H1 (cell line): ENCODE results near the gene FZD8. TPM values are rescaled to one million over a fixed set of nuclear protein-coding genes. Genes with fewer than 3 reads are reported as not detected.
A peak's percentile ranks its signal among the peaks of the same experiment; 100 is the strongest.

Experiments used
- CTCF ChIA-PET: fragments of 300-600 bp; sonication (Branson Sonifier 250); formaldehyde crosslinking; loops from one replicate; lab custom pipeline; 2021; ENCODE audit not compliant: partially characterized antibody; lab: Charles Lee
- POLR2A ChIA-PET: fragments of 300-600 bp; sonication (Branson Sonifier 250); formaldehyde crosslinking; loops from one replicate; lab custom pipeline; 2021; ENCODE audit warnings: inconsistent platforms; ENCODE audit not compliant: partially characterized antibody; lab: Charles Lee
- DNase-seq, 2 experiments: peaks; one replicate each; pipeline versions ENCODE4 v3.0.0 to v3.0.0-alpha.2; 2010 to 2022; ENCODE audit warnings: low spot score in 2 of 2, low read depth in 1 of 2, mixed read lengths in 1 of 2
- FAIRE-seq: peaks from 2 replicates; lab custom pipeline; 2011; peaks lifted over from hg19 to GRCh38; lab: Jason Lieb, UNC
- H2AFZ ChIP-seq: 2 replicates; pipeline ENCODE4 v1.8.1; 2012; ENCODE audit warnings: low read length, inconsistent platforms
- H2AK5ac ChIP-seq: 2 replicates; pipeline ENCODE4 v1.6.1; 2013; ENCODE audit warnings: low read depth, low read length
- H2BK120ac ChIP-seq: replicated peaks from 2 replicates; pipeline ENCODE3; 2013; ENCODE audit warnings: low read depth, low read length, inconsistent platforms
- H2BK12ac ChIP-seq: 2 replicates; pipeline ENCODE4 v1.6.1; 2013; ENCODE audit warnings: low read depth, low read length
- H2BK15ac ChIP-seq: 2 replicates; pipeline ENCODE4 v1.6.1; 2013; ENCODE audit warnings: low read length
- H2BK20ac ChIP-seq: 2 replicates; pipeline ENCODE4 v1.6.1; 2013; ENCODE audit warnings: low read length
- H2BK5ac ChIP-seq: 2 replicates; pipeline ENCODE4 v1.6.1; 2013; ENCODE audit warnings: low read depth, low read length
- H3K14ac ChIP-seq: 2 replicates; pipeline ENCODE4 v1.6.1; 2013; ENCODE audit warnings: inconsistent platforms; ENCODE audit not compliant: insufficient read length
- H3K18ac ChIP-seq: 2 replicates; pipeline ENCODE4 v1.6.1; 2013; ENCODE audit warnings: low read length; ENCODE audit errors: extremely low read depth
- H3K23ac ChIP-seq: 2 replicates; pipeline ENCODE4 v1.6.1; 2013; ENCODE audit warnings: inconsistent platforms; ENCODE audit not compliant: insufficient read length
- H3K23me2 ChIP-seq: 2 replicates; pipeline ENCODE4 v1.6.1; 2013; ENCODE audit warnings: low read depth, low read length
- H3K27ac ChIP-seq: 2 replicates; pipeline ENCODE4 v1.6.1; 2011; ENCODE audit warnings: low read depth, low read length, inconsistent platforms
- H3K27me3 ChIP-seq, 4 experiments: replicated peaks in 1 of 4; 1 replicate in 1 of 4; 2 replicates in 3 of 4; pipeline versions ENCODE4 v1.6.1 to v1.8.1; 2011 to 2013; ENCODE audit warnings: low read length in 3 of 4, mild to moderate bottlenecking in 3 of 4, inconsistent platforms in 2 of 4, mixed read lengths in 2 of 4, moderate library complexity in 1 of 4; ENCODE audit not compliant: control insufficient read depth in 3 of 4, insufficient read depth in 3 of 4; ENCODE audit errors: extremely low read depth in 1 of 4
- H3K36me3 ChIP-seq, 4 experiments: 2 replicates each; pipeline versions ENCODE4 v1.6.1 to v1.8.1; 2011 to 2013; ENCODE audit warnings: mild to moderate bottlenecking in 4 of 4, low read length in 3 of 4, moderate library complexity in 2 of 4, control low read depth in 1 of 4, inconsistent platforms in 1 of 4; ENCODE audit not compliant: insufficient read depth in 4 of 4, control insufficient read depth in 2 of 4
- H3K4ac ChIP-seq: replicated peaks from 2 replicates; pipeline ENCODE3; 2013; ENCODE audit warnings: low read length, low read depth, mixed read lengths, inconsistent platforms; ENCODE audit not compliant: insufficient read length
- H3K4me1 ChIP-seq, 4 experiments: replicated peaks in 1 of 4; 1 replicate in 1 of 4; 2 replicates in 3 of 4; pipeline versions ENCODE4 v1.6.1 to v1.8.1; 2011 to 2013; ENCODE audit warnings: low read length in 3 of 4, inconsistent platforms in 2 of 4, mixed read lengths in 1 of 4; ENCODE audit not compliant: insufficient read depth in 4 of 4, control insufficient read depth in 3 of 4
- H3K4me2 ChIP-seq, 2 experiments: 2 replicates each; pipeline versions ENCODE4 v1.6.1 to v1.8.1; 2011 to 2013; ENCODE audit warnings: low read depth in 2 of 2, low read length in 2 of 2, control low read depth in 1 of 2, inconsistent platforms in 1 of 2, mild to moderate bottlenecking in 1 of 2; ENCODE audit not compliant: insufficient read depth in 1 of 2
- H3K4me3 ChIP-seq, 4 experiments: fragments of 200-600, 300-600 bp in 1 of 4; sonication (generic), shearing (Covaris generic), sonication (Bioruptor Twin) in 1 of 4; 2 replicates each; pipeline versions ENCODE4 v1.5.1 to v1.8.1; 2011 to 2016; ENCODE audit warnings: low read length in 4 of 4, low read depth in 3 of 4, control low read depth in 2 of 4, inconsistent platforms in 2 of 4, mild to moderate bottlenecking in 2 of 4, mixed read lengths in 1 of 4, moderate library complexity in 1 of 4; ENCODE audit not compliant: insufficient read depth in 2 of 4; ENCODE audit errors: extremely low read depth in 1 of 4
- H3K56ac ChIP-seq: replicated peaks from 2 replicates; pipeline ENCODE3; 2013; ENCODE audit warnings: low read depth, mild to moderate bottlenecking, mixed read lengths, low read length, inconsistent platforms; ENCODE audit not compliant: insufficient read length
- H3K79me1 ChIP-seq: 2 replicates; pipeline ENCODE4 v1.6.1; 2013; ENCODE audit warnings: low read depth, low read length, control low read depth
- H3K79me2 ChIP-seq, 2 experiments: 2 replicates each; pipeline versions ENCODE4 v1.6.1 to v1.8.1; 2012 to 2013; ENCODE audit warnings: low read length in 2 of 2, mild to moderate bottlenecking in 2 of 2, inconsistent platforms in 1 of 2; ENCODE audit not compliant: insufficient read depth in 2 of 2, control insufficient read depth in 1 of 2
- H3K9ac ChIP-seq, 4 experiments: replicated peaks in 1 of 4; 1 replicate in 1 of 4; 2 replicates in 3 of 4; pipeline versions ENCODE4 v1.6.1 to v1.8.1; 2011 to 2013; ENCODE audit warnings: low read depth in 3 of 4, low read length in 3 of 4, control low read depth in 2 of 4, mild to moderate bottlenecking in 2 of 4, moderate library complexity in 2 of 4, inconsistent platforms in 1 of 4; ENCODE audit errors: extremely low read depth in 1 of 4
- H3K9me3 ChIP-seq, 2 experiments: 2 replicates each; pipeline versions ENCODE4 v1.6.1 to v1.8.1; 2012 to 2013; ENCODE audit warnings: mild to moderate bottlenecking in 2 of 2, moderate library complexity in 2 of 2, control low read depth in 1 of 2, inconsistent platforms in 1 of 2, low read depth in 1 of 2, low read length in 1 of 2, mixed read lengths in 1 of 2; ENCODE audit not compliant: insufficient read depth in 2 of 2
- H4K20me1 ChIP-seq, 2 experiments: replicated peaks in 1 of 2; 2 replicates each; pipeline versions ENCODE3 to v1.8.1; 2011 to 2013; ENCODE audit warnings: inconsistent platforms in 2 of 2, low read length in 2 of 2, mild to moderate bottlenecking in 1 of 2; ENCODE audit not compliant: insufficient read depth in 2 of 2, control insufficient read depth in 1 of 2
- H4K5ac ChIP-seq: 2 replicates; pipeline ENCODE4 v1.6.1; 2013; ENCODE audit warnings: low read length, low read depth, mixed read lengths, inconsistent platforms; ENCODE audit not compliant: insufficient read length
- H4K8ac ChIP-seq: 2 replicates; pipeline ENCODE4 v1.8.0; 2013; ENCODE audit warnings: mild to moderate bottlenecking, moderate library complexity, low read length, inconsistent platforms; ENCODE audit not compliant: insufficient read depth; ENCODE audit errors: extremely low read depth
- H4K91ac ChIP-seq: replicated peaks from 2 replicates; pipeline ENCODE3; 2013; ENCODE audit warnings: low read length, mixed read lengths, inconsistent platforms; ENCODE audit not compliant: insufficient read length
- BRCA1 ChIP-seq: IDR thresholded peaks from 2 replicates; pipeline ENCODE4 v1.6.1; 2012; ENCODE audit warnings: low read depth, low read length, improper control_type of control experiment
- CBX8 ChIP-seq: fragments of 300-800, 300-1000 bp; sonication (generic); IDR thresholded peaks from 2 replicates; pipeline ENCODE4 v1.7.1; 2016; ENCODE audit warnings: low read depth, low read length, borderline replicate concordance
- NANOG ChIP-seq: IDR thresholded peaks from 2 replicates; pipeline ENCODE4 v1.6.1; 2011; ENCODE audit warnings: low read length, low read depth, mild to moderate bottlenecking, inconsistent platforms; ENCODE audit not compliant: insufficient read depth, poor library complexity, severe bottlenecking
- RNF2 ChIP-seq: fragments of 200-900, 300-1000 bp; sonication (generic); IDR thresholded peaks from 2 replicates; pipeline ENCODE4 v1.7.1; 2016; ENCODE audit warnings: borderline replicate concordance, low read depth, mild to moderate bottlenecking, antibody characterized with exemption, low read length; ENCODE audit not compliant: poor library complexity, severe bottlenecking; ENCODE audit errors: missing control alignments
- SAP30 ChIP-seq: fragments of 300-600 bp; sonication (generic); IDR thresholded peaks from 2 replicates; pipeline ENCODE4 v1.7.1; 2012; ENCODE audit warnings: low read length, moderate library complexity, mild to moderate bottlenecking, inconsistent platforms; ENCODE audit not compliant: insufficient read depth, insufficient replicate concordance
- SIN3A ChIP-seq, 2 experiments: IDR thresholded peaks in 1 of 2; conservative IDR thresholded peaks in 1 of 2; 2 replicates each; pipeline ENCODE4 v1.6.1; 2011 to 2012; ENCODE audit warnings: low read length in 2 of 2, improper control_type of control experiment in 1 of 2, low read depth in 1 of 2, mild to moderate bottlenecking in 1 of 2
- SP4 ChIP-seq: IDR thresholded peaks from 2 replicates; pipeline ENCODE4 v1.6.1; 2012; ENCODE audit warnings: low read length, inconsistent platforms
- SRF ChIP-seq: IDR thresholded peaks from 2 replicates; pipeline ENCODE4 v1.6.1; 2011; ENCODE audit warnings: mild to moderate bottlenecking, low read depth, low read length, moderate library complexity
- TEAD4 ChIP-seq: IDR thresholded peaks from 2 replicates; pipeline ENCODE4 v1.6.1; 2012; ENCODE audit warnings: low read depth, low read length, inconsistent platforms, mixed read lengths
- WGBS, 2 experiments: shearing (Covaris generic) in 1 of 2; methylation state at CpG; one replicate each; pipeline versions ENCODE4 v1.1.6 to v1.1.7; 2013 to 2015; ENCODE audit warnings: low lambda C conversion rate in 2 of 2, mixed read lengths in 2 of 2, inconsistent platforms in 1 of 2, low coverage in 1 of 2, missing lambda C conversion rate in 1 of 2; ENCODE audit not compliant: insufficient replicate concordance in 2 of 2, insufficient coverage in 1 of 2, insufficient read length in 1 of 2; ENCODE audit errors: extremely low coverage in 1 of 2, missing lambda C conversion rate in 1 of 2; 5-methylcytosine and 5-hydroxymethylcytosine counted together
- polyA plus RNA-seq, 7 experiments: library from polyadenylated mRNA; depleted of rRNA in 3 of 7; stranded (reverse) in 5 of 7; unstranded in 2 of 7; fragments of >200 nt in 5 of 7; fragments of 200-250 nt in 2 of 7; gene quantifications; 1 replicate in 5 of 7; 2 replicates in 1 of 7; 4 replicates in 1 of 7; pipeline versions ENCODE4 v1.2.1 to v1.2.3, GENCODE V29; 2011 to 2013; ENCODE audit warnings: missing spikeins in 2 of 7, mixed read lengths in 2 of 7
- total RNA-seq: library from RNA; stranded (reverse); fragmentation: NEBNext Ultra II Directional; extraction: Animal tissue kit (Norgen Biotek cat#: 25700); gene quantifications from 2 replicates; pipeline ENCODE4 v1.2.1, GENCODE V29; 2021
- TF ChIP-seq, protein P1 (sequence below), 3 experiments: IDR thresholded peaks; 1 replicate in 2 of 3; 2 replicates in 1 of 3; pipeline versions ENCODE4 v1.5.1 to v1.6.1; 2011; ENCODE audit warnings: low read length in 3 of 3, mild to moderate bottlenecking in 3 of 3, inconsistent platforms in 2 of 3, low read depth in 1 of 3, moderate library complexity in 1 of 3; ENCODE audit not compliant: insufficient read depth in 1 of 3; ENCODE audit errors: control extremely low read depth in 1 of 3

Gene FZD8
- total and polyA plus RNA-seq, 2 of the 8 experiments (the other 6 are each of a cell fraction or from before 2014, with no cell fraction given): 4.8 to 7.1 TPM

DNA sequence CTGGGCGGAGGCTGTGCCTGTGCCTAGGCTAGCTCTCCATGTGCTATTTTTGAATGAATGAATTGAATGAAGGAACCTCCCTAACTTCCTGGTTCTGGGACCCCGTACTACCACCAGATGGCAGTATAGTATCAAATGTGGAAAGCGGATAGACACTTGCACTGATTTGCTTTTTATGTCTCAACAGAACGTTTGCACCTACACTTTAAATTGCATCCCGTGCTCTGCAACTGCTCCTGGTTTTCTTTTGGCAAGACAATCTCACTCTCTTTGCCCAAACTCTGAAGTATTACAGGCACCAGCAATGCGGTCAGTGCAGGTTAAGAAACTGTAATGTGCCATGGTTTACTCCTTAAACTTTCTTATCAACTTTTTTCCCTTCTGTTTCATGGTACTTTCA lies 6.5 kb downstream of the FZD8 start:
- H3K56ac ChIP-seq: no peak overlapping the region
- H4K91ac ChIP-seq: no peak overlapping the region
- no peak overlapping the region for H2AK5ac ChIP-seq
- POLR2A ChIA-PET: no interaction called here
- peaks cover 2 to 20% (median 13%) of the 10 kb centered on the region in 4 experiments for H3K4me1 ChIP-seq
- H3K23ac ChIP-seq: no peak overlapping the region
- H3K14ac ChIP-seq: no peak overlapping the region
- 26% methylated on average over 6 of the region's 6 CpGs; no CpG with 5 or more reads in 1 of the 2 experiments for WGBS, 2 experiments
- H4K20me1 ChIP-seq: peaks cover 0 to 4% of the 10 kb centered on the region in 2 experiments
- peaks cover 3 to 7% (median 5%) of the 10 kb centered on the region in 4 experiments; a peak in 6 of 7 replicates for H3K27me3 ChIP-seq
- no peak overlapping the region for H3K18ac ChIP-seq
- FAIRE-seq (peak; percentile 89), DNase-seq (peak in 1 of 2 experiments; percentile 62)
- CTCF ChIA-PET: interaction anchor here (0.6 to 9.4 kb wide), 38 partner anchors 9 to 1245 kb away, joined by 3 to 59 read pairs (median 3); no protein-coding TSS in a partner anchor
- no peaks in the 10 kb centered on the region for H3K79me2 ChIP-seq
- H3K23me2 ChIP-seq: peaks cover 11% of the 10 kb centered on the region
- no peak overlapping the region for H2BK15ac ChIP-seq
- H3K9me3 ChIP-seq: no peaks in the 10 kb centered on the region; a peak in 1 of 4 replicates
- no peak overlapping the region for H3K4ac ChIP-seq
- H2BK12ac ChIP-seq: no peak overlapping the region
- H2BK20ac ChIP-seq: no peak overlapping the region
- H2AFZ ChIP-seq: no peak overlapping the region
- H3K27ac ChIP-seq: no peak overlapping the region
- no peak overlapping the region for H3K9ac ChIP-seq
- H3K4me3 ChIP-seq: no peak overlapping the region
- H4K8ac ChIP-seq: no peak overlapping the region
- no peak overlapping the region for H2BK120ac ChIP-seq
- no peaks in the 10 kb centered on the region for H3K79me1 ChIP-seq
- H4K5ac ChIP-seq: no peak overlapping the region
- H3K36me3 ChIP-seq: no peaks in the 10 kb centered on the region
- no peak overlapping the region for H3K4me2 ChIP-seq
- no peak overlapping the region for H2BK5ac ChIP-seq
- TF ChIP-seq SRF (no peak), SAP30 (no peak), SIN3A (conservative IDR thresholded peaks at IDR 0.05 in 1 of 2, IDR thresholded peaks at IDR 0.05 in 1 of 2; ENCODE audit: low read depth in 1 of 2, low read length in 2 of 2) (no peak), CBX8 (no peak), NANOG (no peak), RNF2 (no peak), SP4 (no peak), BRCA1 (0 out of 2 replicates have a peak, but pooled peaks have one; percentile 19), TEAD4 (no peak)
- TF ChIP-seq, protein P1, sequence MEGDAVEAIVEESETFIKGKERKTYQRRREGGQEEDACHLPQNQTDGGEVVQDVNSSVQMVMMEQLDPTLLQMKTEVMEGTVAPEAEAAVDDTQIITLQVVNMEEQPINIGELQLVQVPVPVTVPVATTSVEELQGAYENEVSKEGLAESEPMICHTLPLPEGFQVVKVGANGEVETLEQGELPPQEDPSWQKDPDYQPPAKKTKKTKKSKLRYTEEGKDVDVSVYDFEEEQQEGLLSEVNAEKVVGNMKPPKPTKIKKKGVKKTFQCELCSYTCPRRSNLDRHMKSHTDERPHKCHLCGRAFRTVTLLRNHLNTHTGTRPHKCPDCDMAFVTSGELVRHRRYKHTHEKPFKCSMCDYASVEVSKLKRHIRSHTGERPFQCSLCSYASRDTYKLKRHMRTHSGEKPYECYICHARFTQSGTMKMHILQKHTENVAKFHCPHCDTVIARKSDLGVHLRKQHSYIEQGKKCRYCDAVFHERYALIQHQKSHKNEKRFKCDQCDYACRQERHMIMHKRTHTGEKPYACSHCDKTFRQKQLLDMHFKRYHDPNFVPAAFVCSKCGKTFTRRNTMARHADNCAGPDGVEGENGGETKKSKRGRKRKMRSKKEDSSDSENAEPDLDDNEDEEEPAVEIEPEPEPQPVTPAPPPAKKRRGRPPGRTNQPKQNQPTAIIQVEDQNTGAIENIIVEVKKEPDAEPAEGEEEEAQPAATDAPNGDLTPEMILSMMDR (IDR thresholded peaks at IDR 0.05; ENCODE audit: control extremely low read depth in 1 of 3, insufficient read depth in 1 of 3, low read depth in 1 of 3, low read length in 3 of 3): peak in 2 of 3 experiments; percentile 74 to 85; a peak in 3 of 4 replicates
